IPS-20b (cell line): ENCODE measurements around the gene RORC.

Experiments used
- H3K27ac ChIP-seq: one replicate; pipeline ENCODE4 v1.5.1; 2013; ENCODE audit warnings: low read length
- H3K27me3 ChIP-seq: 2 replicates; pipeline ENCODE4 v1.6.1; 2013; ENCODE audit warnings: mild to moderate bottlenecking, low read length, inconsistent platforms; ENCODE audit not compliant: insufficient read depth
- H3K36me3 ChIP-seq: 2 replicates; pipeline ENCODE4 v1.6.1; 2013; ENCODE audit warnings: low read depth, mild to moderate bottlenecking, inconsistent platforms, low read length, moderate library complexity; ENCODE audit not compliant: insufficient read depth
- H3K4me1 ChIP-seq: 2 replicates; pipeline ENCODE4 v1.6.1; 2013; ENCODE audit warnings: mild to moderate bottlenecking, control low read depth, inconsistent platforms, low read length, moderate library complexity; ENCODE audit not compliant: insufficient read depth
- H3K4me3 ChIP-seq: 2 replicates; pipeline ENCODE4 v1.5.1; 2013; ENCODE audit warnings: mild to moderate bottlenecking, low read length, inconsistent platforms
- H3K9ac ChIP-seq: 2 replicates; pipeline ENCODE4 v1.6.1; 2013; ENCODE audit warnings: low read depth, mild to moderate bottlenecking, inconsistent platforms, low read length, moderate library complexity
- H3K9me3 ChIP-seq: 2 replicates; pipeline ENCODE4 v1.6.1; 2013; ENCODE audit warnings: mild to moderate bottlenecking, low read depth, low read length, inconsistent platforms; ENCODE audit not compliant: insufficient read depth

Gene RORC

DNA sequence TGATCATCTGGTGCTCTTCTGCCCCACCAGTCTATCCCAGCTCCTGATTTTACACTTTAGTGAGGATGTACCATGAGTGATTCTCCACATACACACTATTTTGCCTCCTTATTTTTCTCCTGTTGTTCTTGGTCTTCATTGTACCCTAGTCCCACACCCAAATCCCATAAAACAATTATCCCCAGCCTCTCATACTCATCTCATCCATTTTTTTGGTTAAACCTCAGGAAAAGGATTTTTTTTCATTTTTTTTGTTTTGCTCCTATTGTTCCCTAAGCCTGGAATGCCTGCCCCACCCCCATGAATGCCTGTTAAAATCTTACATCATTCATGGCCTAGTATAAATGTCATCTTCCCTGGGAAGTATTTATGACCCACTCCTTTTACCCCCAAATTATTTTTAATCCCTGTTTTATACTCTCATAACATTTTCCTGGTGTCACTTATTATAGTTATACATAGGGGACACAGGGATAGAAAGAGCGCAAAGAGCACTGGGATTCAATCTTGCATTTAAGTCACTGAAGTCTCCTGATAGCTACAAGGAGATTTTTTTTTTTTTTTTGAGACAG lies 21.5 kb downstream of the RORC start:
- no peaks in the 10 kb centered on the region for H3K36me3 ChIP-seq
- no peaks in the 10 kb centered on the region for H3K27me3 ChIP-seq
- no peak overlapping the region for H3K4me3 ChIP-seq
- H3K4me1 ChIP-seq = peaks cover 11% of the 10 kb centered on the region
- no peak overlapping the region for H3K27ac ChIP-seq
- H3K9ac ChIP-seq = peak overlapping the region; percentile 32; the same call in 1 of the 2 replicates
- no peaks in the 10 kb centered on the region for H3K9me3 ChIP-seq

DNA sequence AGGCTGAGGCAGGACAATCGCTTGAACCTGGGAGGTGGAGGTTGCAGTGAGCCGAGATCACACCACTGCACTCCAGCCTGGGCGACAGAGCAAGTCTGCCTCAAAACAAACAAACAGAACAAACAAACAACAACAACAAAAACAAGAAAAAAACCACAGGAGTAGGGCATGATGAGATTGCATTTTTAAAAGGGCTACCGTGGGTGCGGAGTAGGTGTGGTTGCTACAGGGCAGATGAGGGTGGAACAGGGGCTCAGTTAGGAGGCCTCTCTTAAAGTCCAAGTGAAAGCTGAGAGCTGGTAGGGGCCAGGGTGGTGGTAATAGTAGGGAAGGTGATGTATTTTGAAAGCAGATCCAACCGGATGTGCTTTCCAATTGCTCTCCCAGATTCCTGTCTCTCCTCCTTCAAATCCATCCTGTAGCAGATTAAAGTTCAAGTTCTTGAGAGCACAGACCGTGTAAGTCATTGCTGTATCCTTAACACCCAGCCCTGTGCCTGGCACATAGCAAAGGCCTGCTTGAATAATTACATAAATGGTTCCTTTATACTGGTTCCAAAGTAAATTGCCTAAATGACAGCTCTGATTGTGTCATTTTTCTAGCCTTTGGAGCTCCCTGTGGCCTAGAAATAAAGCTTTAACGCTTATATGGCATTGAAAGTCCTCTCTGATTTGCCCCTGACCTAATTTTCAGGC lies 22.2 kb downstream of the RORC start:
- Histone ChIP-seq H3K4me1 (peaks cover 11% of the 10 kb centered on the region), H3K36me3 (no peaks in the 10 kb centered on the region), H3K27me3 (no peaks in the 10 kb centered on the region), H3K27ac (no peak overlapping the region), H3K9ac (peak overlapping the region; percentile 32; the same call in 1 of the 2 replicates), H3K4me3 (no peak overlapping the region), H3K9me3 (no peaks in the 10 kb centered on the region)

- Histone ChIP-seq H3K27ac (no peak overlapping the region), H3K9me3 (no peaks in the 10 kb centered on the region), H3K4me3 (no peak overlapping the region), H3K9ac (no peak overlapping the region), H3K27me3 (no peaks in the 10 kb centered on the region), H3K36me3 (no peaks in the 10 kb centered on the region), H3K4me1 (peaks cover 11% of the 10 kb centered on the region)
Observed at GRCh38 chr1:151807766-151808165, 23.8 kb downstream of the RORC start.

DNA sequence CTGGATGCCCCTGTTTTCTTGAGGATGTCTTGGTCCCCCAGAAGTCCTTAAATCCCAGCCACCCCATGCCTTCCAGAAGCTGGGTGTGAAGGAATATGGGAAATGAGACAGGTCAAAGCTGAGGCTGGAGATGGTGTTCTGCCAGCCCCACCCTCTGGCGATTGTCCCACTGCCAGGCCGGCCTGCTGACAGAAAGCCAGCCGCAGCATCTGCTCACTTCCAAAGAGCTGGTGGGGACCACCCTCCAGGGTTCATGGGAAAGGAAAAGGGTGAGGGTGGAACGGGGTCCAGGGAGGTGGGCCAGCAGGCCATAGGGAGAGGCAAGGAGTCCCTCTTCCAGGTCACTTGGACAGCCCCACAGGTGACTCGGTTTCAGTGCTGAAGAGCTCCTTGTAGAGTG lies 24.5 kb downstream of the RORC start:
- Histone ChIP-seq H3K9me3 (no peaks in the 10 kb centered on the region), H3K36me3 (no peaks in the 10 kb centered on the region), H3K4me3 (no peak overlapping the region), H3K27me3 (no peaks in the 10 kb centered on the region), H3K27ac (no peak overlapping the region), H3K4me1 (peaks cover 11% of the 10 kb centered on the region), H3K9ac (no peak overlapping the region)

DNA sequence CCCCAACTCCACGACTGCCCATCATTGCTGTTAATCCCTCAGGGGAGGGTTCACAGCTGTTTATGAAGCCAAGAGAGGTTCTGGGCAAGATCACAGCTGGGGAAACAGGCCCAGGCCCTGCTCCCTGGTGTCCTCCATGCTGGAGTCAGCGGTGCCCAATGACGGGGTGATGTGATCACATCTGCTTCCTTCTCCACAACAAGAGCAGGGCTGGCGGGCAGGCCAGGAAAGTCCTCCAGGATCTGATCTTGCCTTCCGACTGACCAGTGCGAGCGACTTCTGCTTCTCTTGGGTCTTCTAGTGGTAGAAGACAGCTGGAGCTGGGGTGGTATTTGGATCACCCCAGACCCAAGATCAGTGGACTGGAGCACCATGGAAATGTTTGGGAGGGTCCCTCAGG lies 25.4 kb downstream of the RORC start:
- Histone ChIP-seq H3K9ac (no peak overlapping the region), H3K27ac (no peak overlapping the region), H3K4me1 (peaks cover 11% of the 10 kb centered on the region)

DNA sequence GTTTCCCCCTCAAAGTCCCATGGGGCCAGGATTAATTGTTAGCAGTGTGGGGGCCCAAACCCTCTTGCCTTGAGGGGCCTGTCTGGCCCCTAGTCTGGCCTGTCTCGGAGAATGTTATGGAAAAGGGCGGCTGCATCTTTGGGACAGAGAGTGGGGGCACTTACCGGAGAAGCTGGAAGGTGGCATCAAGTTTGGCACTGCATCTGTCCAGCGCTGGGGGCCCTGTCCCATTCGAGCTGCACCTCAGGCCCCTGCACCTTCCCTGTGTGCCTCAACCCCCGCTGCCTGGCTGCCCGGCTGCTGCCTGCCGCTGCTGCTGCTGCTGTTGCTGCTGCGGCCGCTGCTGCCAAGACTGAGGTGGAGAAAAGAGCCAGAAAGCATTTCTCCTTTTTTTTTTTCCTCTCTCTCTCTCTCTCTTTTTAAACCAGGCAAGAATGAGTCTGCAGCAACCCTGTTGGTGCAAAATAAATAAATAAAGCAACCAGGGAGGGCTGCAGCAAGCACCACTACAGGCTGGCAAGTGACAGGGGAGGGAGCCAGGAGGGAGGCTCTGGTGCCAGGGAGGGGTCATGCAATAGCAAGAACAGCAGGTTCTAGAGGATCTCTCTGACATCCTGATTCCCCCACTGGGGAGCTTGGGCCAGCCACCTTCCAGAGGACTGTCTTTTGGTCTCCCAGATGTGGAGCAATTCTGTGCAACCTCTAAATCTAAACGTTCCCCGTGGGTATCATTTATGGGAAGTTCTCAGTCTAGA lies 26.4 kb downstream of the RORC start, which contains the start of gene LINGO4:
Gene LINGO4, minus strand, starts transcription at position 354 of the 755 bp plus-strand sequence. CDS start 2,715 bp downstream, outside the sequence.
- Histone ChIP-seq H3K9ac (no peak within 1 kb of the TSS), H3K27ac (no peak within 1 kb of the TSS), H3K4me3 (no peak within 1 kb of the TSS), H3K4me1 (peaks cover 10% of the 10 kb centered on the region), H3K36me3 (no peaks in the 10 kb centered on the region), H3K27me3 (no peaks in the 10 kb centered on the region), H3K9me3 (no peaks in the 10 kb centered on the region)

More for the DNA sequence above, 25.4 kb downstream of the RORC start:
- Histone ChIP-seq H3K9me3 (no peaks in the 10 kb centered on the region), H3K4me3 (no peak overlapping the region), H3K27me3 (no peaks in the 10 kb centered on the region), H3K36me3 (no peaks in the 10 kb centered on the region)

DNA sequence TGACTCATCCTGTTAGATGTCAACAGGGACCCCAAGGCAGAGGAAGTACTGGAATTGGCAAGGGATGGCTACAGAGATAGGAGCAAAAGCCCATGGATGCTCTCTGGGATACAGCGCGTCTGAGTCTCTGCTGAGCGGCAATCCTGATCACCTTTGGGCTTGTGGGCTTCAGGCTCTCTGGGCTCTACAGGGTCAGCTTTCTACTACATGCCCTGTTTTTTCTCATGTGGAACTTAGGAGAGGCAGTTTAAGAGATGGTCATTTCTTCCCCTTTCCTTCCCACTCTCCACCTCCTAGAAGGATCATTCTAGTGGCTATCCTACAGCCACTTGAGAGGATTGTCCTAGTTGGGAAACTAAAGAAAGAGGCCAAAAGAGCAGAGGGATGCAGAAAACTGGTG lies 27.7 kb downstream of the RORC start:
- no peaks in the 10 kb centered on the region for H3K4me1 ChIP-seq
- no peaks in the 10 kb centered on the region for H3K9me3 ChIP-seq
- H3K4me3 ChIP-seq = no peak overlapping the region
- no peak overlapping the region for H3K27ac ChIP-seq
- H3K27me3 ChIP-seq = no peaks in the 10 kb centered on the region
- no peaks in the 10 kb centered on the region for H3K36me3 ChIP-seq
- H3K9ac ChIP-seq = no peak overlapping the region

GRCh38 chr1:151803164-151803563 lies 28.4 kb downstream of the RORC start:
- H3K27me3 ChIP-seq = no peaks in the 10 kb centered on the region
- no peaks in the 10 kb centered on the region for H3K9me3 ChIP-seq
- no peaks in the 10 kb centered on the region for H3K36me3 ChIP-seq
- no peak overlapping the region for H3K27ac ChIP-seq
- H3K4me1 ChIP-seq = no peaks in the 10 kb centered on the region
- H3K9ac ChIP-seq = no peak overlapping the region
- no peak overlapping the region for H3K4me3 ChIP-seq

GRCh38 chr1:151802372-151802771 lies 29.2 kb downstream of the RORC start:
- H3K9me3 ChIP-seq = no peaks in the 10 kb centered on the region
- H3K4me1 ChIP-seq = no peaks in the 10 kb centered on the region
- no peak overlapping the region for H3K4me3 ChIP-seq
- no peak overlapping the region for H3K27ac ChIP-seq
- H3K9ac ChIP-seq = no peak overlapping the region
- H3K36me3 ChIP-seq = no peaks in the 10 kb centered on the region
- H3K27me3 ChIP-seq = no peaks in the 10 kb centered on the region

GRCh38 chr1:151801846-151802245 lies 29.8 kb downstream of the RORC start:
- H3K4me1 ChIP-seq = no peaks in the 10 kb centered on the region
- H3K9me3 ChIP-seq = no peaks in the 10 kb centered on the region
- H3K27ac ChIP-seq = no peak overlapping the region
- no peaks in the 10 kb centered on the region for H3K27me3 ChIP-seq
- H3K9ac ChIP-seq = no peak overlapping the region
- H3K36me3 ChIP-seq = no peaks in the 10 kb centered on the region
- no peak overlapping the region for H3K4me3 ChIP-seq

DNA sequence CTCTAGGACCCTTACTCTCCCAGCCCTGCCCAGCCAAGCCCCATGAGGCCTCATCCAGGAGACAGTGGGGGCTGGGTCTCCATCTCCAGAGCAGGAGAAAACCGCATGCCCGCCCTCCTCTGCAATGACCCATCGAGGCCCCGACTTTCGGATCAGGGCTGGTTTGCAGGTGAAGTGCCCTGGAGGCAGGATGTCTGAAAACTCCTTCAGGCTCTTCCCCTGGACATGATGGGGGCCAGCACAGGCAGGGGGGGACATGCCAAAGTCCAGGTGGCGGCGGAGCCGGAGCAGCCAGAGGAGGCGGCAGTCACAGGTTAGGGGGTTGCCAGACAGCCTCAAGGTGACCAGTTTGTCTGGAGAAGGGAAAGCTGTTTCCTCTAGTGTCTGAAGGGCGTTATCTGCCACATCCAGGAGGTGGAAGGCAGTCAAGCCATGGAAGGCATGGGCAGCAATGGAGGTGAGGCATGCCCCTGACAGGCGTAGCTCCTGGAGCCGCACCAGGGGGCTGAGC lies 30.2 kb downstream of the RORC start:
- H3K27ac ChIP-seq = no peak overlapping the region
- no peaks in the 10 kb centered on the region for H3K27me3 ChIP-seq
- H3K4me3 ChIP-seq = no peak overlapping the region
- no peaks in the 10 kb centered on the region for H3K9me3 ChIP-seq
- no peaks in the 10 kb centered on the region for H3K36me3 ChIP-seq
- H3K4me1 ChIP-seq = no peaks in the 10 kb centered on the region
- H3K9ac ChIP-seq = no peak overlapping the region
